K562 (cell line): ENCODE results near the gene RNF126. TPM values are rescaled to one million over a fixed set of nuclear protein-coding genes. Genes with fewer than 3 reads are reported as not detected.

Source experiments
- ATAC-seq: fragments of 200-7000 bp; cut with Tn5 transposase; 3 replicates; pipeline ENCODE4 v1.9.1; 2020; ENCODE audit warnings: moderate library complexity
- BruUV-seq: library from RNA; stranded (reverse); fragments of 400-500 nt; replicated peaks from 2 replicates; lab custom pipeline; 2021; lab: Mats Ljungman, UMichigan
- CTCF ChIA-PET: fragments of 300-600 bp; formaldehyde crosslinking; extraction: SDS; loops from one replicate; lab custom pipeline; 2021; ENCODE audit warnings: low intra/inter-chr PET ratio; lab: Yijun Ruan, JAX
- POLR2A ChIA-PET: fragments of 300-600, 350-650 bp; sonication (Branson Sonifier 250); formaldehyde crosslinking; extraction: SDS; loops from one replicate; lab custom pipeline; 2021; ENCODE audit warnings: antibody characterized with exemption, inconsistent platforms; lab: Yijun Ruan, JAX
- DNase-seq, 4 experiments: peaks; one replicate each; pipeline versions ENCODE4 v3.0.0 to v3.0.0-alpha.2; 2011 to 2018; ENCODE audit warnings: low spot score in 3 of 4, mixed read lengths in 3 of 4; ENCODE audit errors: extremely low read depth in 1 of 4
- FAIRE-seq: peaks from 2 replicates; lab custom pipeline; 2011; peaks lifted over from hg19 to GRCh38; lab: Jason Lieb, UNC
- H2AFZ ChIP-seq: 2 replicates; pipeline ENCODE4 v1.6.0; 2011; ENCODE audit warnings: low read depth, low read length, control low read depth, inconsistent platforms
- H3K27ac ChIP-seq: fragments of 200-600 bp; 3 replicates; pipeline ENCODE4 v1.8.0; 2011; ENCODE audit warnings: low read depth, mild to moderate bottlenecking, control low read depth, inconsistent platforms, low read length, moderate library complexity, mixed read lengths; ENCODE audit errors: extremely low read depth
- H3K27me3 ChIP-seq, 2 experiments: fragments of 300-600 bp in 1 of 2; 2 replicates in 1 of 2; 3 replicates in 1 of 2; pipeline versions ENCODE4 v1.6.0 to v1.8.0; 2011; ENCODE audit warnings: inconsistent platforms in 2 of 2, low read length in 2 of 2, mild to moderate bottlenecking in 1 of 2, mixed read lengths in 1 of 2, moderate library complexity in 1 of 2; ENCODE audit not compliant: control insufficient read depth in 2 of 2, insufficient read depth in 2 of 2
- H3K36me3 ChIP-seq: fragments of 300-600 bp; 3 replicates; pipeline ENCODE4 v1.8.0; 2011; ENCODE audit warnings: mild to moderate bottlenecking, low read length, inconsistent platforms; ENCODE audit not compliant: control insufficient read depth, insufficient read depth
- H3K4me1 ChIP-seq, 2 experiments: fragments of 200-600 bp in 1 of 2; replicated peaks in 1 of 2; 2 replicates in 1 of 2; 3 replicates in 1 of 2; pipeline versions ENCODE4 v1.5.1 to v1.8.0; 2011; ENCODE audit warnings: inconsistent platforms in 2 of 2, low read length in 2 of 2, mild to moderate bottlenecking in 1 of 2, mixed read lengths in 1 of 2, moderate library complexity in 1 of 2; ENCODE audit not compliant: control insufficient read depth in 2 of 2, insufficient read depth in 2 of 2
- H3K4me2 ChIP-seq: 2 replicates; pipeline ENCODE4 v1.6.1; 2011; ENCODE audit warnings: low read length, control low read depth, inconsistent platforms, mixed read lengths; ENCODE audit not compliant: insufficient read depth
- H3K4me3 ChIP-seq: fragments of 200-600 bp; sonication (generic), shearing (Covaris generic); 2 replicates; pipeline ENCODE4 v1.5.1; 2016; ENCODE audit warnings: control low read depth, inconsistent platforms
- H3K79me2 ChIP-seq: fragments of 200-600 bp; 3 replicates; pipeline ENCODE4 v1.8.0; 2011; ENCODE audit warnings: low read length, inconsistent platforms; ENCODE audit not compliant: control insufficient read depth, insufficient read depth
- H3K9ac ChIP-seq, 2 experiments: 2 replicates each; pipeline versions ENCODE4 v1.6.0 to v1.6.1; 2011; ENCODE audit warnings: low read depth in 2 of 2, low read length in 2 of 2, control low read depth in 1 of 2, inconsistent platforms in 1 of 2, mild to moderate bottlenecking in 1 of 2, mixed read lengths in 1 of 2; ENCODE audit not compliant: insufficient read depth in 1 of 2
- H3K9me1 ChIP-seq: one replicate; pipeline ENCODE4 v1.6.0; 2011; ENCODE audit warnings: inconsistent platforms, mild to moderate bottlenecking, low read length, moderate library complexity; ENCODE audit not compliant: control insufficient read depth, insufficient read depth
- H3K9me3 ChIP-seq: replicated peaks from 2 replicates; pipeline ENCODE4 v1.5.1; 2011; ENCODE audit warnings: low read depth, low read length, inconsistent platforms; ENCODE audit not compliant: control insufficient read depth, insufficient read depth
- H4K20me1 ChIP-seq: replicated peaks from 2 replicates; pipeline ENCODE4 v1.6.1; 2011; ENCODE audit warnings: low read length, inconsistent platforms, mixed read lengths; ENCODE audit not compliant: control insufficient read depth, insufficient read depth
- CBFA2T3 ChIP-seq: fragments of 450-650 bp; IDR thresholded peaks from 2 replicates; pipeline ENCODE4 v1.6.1; 2017
- CBX8 ChIP-seq: fragments of 200-600 bp; sonication (generic); IDR thresholded peaks from 2 replicates; pipeline ENCODE4 v1.6.1; 2012; ENCODE audit warnings: borderline replicate concordance, mixed run types, low read depth, mild to moderate bottlenecking, moderate library complexity, mixed read lengths, low read length, control low read depth, inconsistent platforms; ENCODE audit not compliant: poor library complexity, severe bottlenecking; ENCODE audit errors: extremely low read depth
- EGR1 ChIP-seq: fragments of 450-650 bp; conservative IDR thresholded peaks from 2 replicates; pipeline ENCODE4 v1.6.1; 2017; ENCODE audit warnings: mild to moderate bottlenecking
- HIVEP1 ChIP-seq: fragments of 250-450 bp; sonication (Bioruptor Pico); IDR thresholded peaks from 2 replicates; pipeline ENCODE4 v1.4.0; 2020; ENCODE audit warnings: mild to moderate bottlenecking
- NFIC ChIP-seq: fragments of 450-650 bp; IDR thresholded peaks from 2 replicates; pipeline ENCODE4 v1.6.1; 2017; ENCODE audit warnings: mild to moderate bottlenecking, inconsistent platforms
- PML ChIP-seq: IDR thresholded peaks from 2 replicates; pipeline ENCODE4 v1.6.1; 2012; ENCODE audit warnings: low read length, inconsistent platforms
- POLR2G ChIP-seq: fragments of 200-400 bp; formaldehyde crosslinking; IDR thresholded peaks from 2 replicates; pipeline ENCODE4 v1.6.1; 2017; ENCODE audit warnings: low read depth, mild to moderate bottlenecking, antibody characterized with exemption, low read length, moderate library complexity
- XRCC5 ChIP-seq: fragments of 200-400 bp; formaldehyde crosslinking; IDR thresholded peaks from 2 replicates; pipeline ENCODE4 v1.6.1; 2017; ENCODE audit warnings: low read depth, mild to moderate bottlenecking, low read length
- ZBED1 ChIP-seq: IDR thresholded peaks from 2 replicates; pipeline ENCODE4 v1.6.1; 2014
- ZBTB33 ChIP-seq: sonication (generic); formaldehyde crosslinking; IDR thresholded peaks from 2 replicates; pipeline ENCODE4 v1.8.1; 2023; ENCODE audit warnings: mild to moderate bottlenecking, missing genetic modification reagents
- ZNF347 ChIP-seq: fragments of 450-650 bp; formaldehyde crosslinking; IDR thresholded peaks from 2 replicates; pipeline ENCODE4 v1.4.0; 2020; ENCODE audit warnings: low read depth, mild to moderate bottlenecking, moderate library complexity
- WGBS: fragments of 100-300 bp; shearing (Covaris generic); methylation state at CpG from one replicate; pipeline ENCODE4 v1.1.6; 2016; ENCODE audit warnings: low coverage, mixed read lengths; ENCODE audit not compliant: insufficient coverage; ENCODE audit errors: missing lambda C conversion rate; 5-methylcytosine and 5-hydroxymethylcytosine counted together
- in situ Hi-C: fragments of 300-500 bp; cut with MboI; formaldehyde crosslinking; loops from 4 replicates; pipeline ENCODE4 v1.15.0; 2018; ENCODE audit warnings: inconsistent platforms, mixed read lengths
- intact Hi-C: fragments of 100-400 bp; cut with micrococcal nuclease; formaldehyde crosslinking; loops from 2 replicates; pipeline ENCODE4 v1.14.2; 2022
- polyA plus RNA-seq, 8 experiments: library from polyadenylated mRNA; depleted of rRNA in 4 of 8; stranded (reverse) in 5 of 8; unstranded in 3 of 8; fragments of >200 nt; fragmentation: Nextera tagmentation in 2 of 8; fragmentation: Illumina TruSeq in 1 of 8; extraction: Ambion mirVana in 2 of 8; extraction: Trizol in 1 of 8; gene quantifications; 2 replicates each; pipeline versions ENCODE4 v1.2.1 to v1.2.3, GENCODE V29; 2011 to 2014; ENCODE audit warnings: inconsistent platforms in 1 of 8, missing spikeins in 1 of 8
- total RNA-seq, 7 experiments: library from RNA; depleted of rRNA in 6 of 7; stranded (reverse); fragments of >200 nt in 6 of 7; fragmentation: Illumina TruSeq in 2 of 7; extraction: Trizol in 2 of 7; gene quantifications; 2 replicates each; pipeline versions ENCODE4 v1.2.1 to v1.2.3, GENCODE V29; 2011 to 2021; ENCODE audit warnings: low replicate concordance in 1 of 7
- TF ChIP-seq, protein P1 (sequence below): fragments of 450-650 bp; IDR thresholded peaks from 2 replicates; pipeline ENCODE4 v1.6.1; 2017; ENCODE audit warnings: antibody characterized with exemption, mild to moderate bottlenecking

The RNF126 gene
- total and polyA plus RNA-seq, 9 of the 15 experiments (the other 6 are each of a cell fraction or from before 2014, with no cell fraction given), result 0.27 to 101 (median 12.3) TPM

DNA sequence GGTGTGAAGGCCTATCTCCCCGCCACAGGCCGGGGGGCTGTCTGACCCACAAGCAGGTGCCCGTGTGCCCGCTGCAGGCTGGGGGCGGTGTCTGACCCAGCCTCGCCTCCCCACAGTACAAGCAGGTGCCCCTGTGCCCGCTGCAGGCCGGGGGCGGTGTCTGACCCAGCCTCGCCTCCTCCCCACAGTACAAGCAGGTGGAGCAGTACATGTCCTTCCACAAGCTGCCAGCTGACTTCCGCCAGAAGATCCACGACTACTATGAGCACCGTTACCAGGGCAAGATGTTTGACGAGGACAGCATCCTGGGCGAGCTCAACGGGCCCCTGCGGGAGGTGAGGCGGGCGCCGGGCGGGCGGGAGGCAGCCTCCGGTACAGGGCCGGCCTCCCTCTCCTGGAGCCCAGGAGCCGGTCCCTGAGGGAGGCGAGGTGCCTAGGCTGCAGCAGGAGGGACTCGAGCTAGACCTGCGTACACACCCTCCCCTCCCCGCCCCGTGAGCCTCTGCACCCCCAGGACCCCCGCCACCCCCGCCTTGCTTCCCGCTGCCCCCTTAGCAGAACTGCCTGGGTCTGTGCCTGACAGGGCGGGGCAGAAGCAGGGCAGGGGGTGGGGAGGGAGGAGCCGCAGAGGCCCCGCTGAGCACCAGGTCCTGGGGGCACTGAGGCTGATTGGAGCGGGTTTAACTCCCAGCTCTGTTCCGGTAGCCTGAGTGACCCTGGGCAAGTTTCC, 52.8 kb downstream of the RNF126 start (continued):
- TF ChIP-seq, protein P1, sequence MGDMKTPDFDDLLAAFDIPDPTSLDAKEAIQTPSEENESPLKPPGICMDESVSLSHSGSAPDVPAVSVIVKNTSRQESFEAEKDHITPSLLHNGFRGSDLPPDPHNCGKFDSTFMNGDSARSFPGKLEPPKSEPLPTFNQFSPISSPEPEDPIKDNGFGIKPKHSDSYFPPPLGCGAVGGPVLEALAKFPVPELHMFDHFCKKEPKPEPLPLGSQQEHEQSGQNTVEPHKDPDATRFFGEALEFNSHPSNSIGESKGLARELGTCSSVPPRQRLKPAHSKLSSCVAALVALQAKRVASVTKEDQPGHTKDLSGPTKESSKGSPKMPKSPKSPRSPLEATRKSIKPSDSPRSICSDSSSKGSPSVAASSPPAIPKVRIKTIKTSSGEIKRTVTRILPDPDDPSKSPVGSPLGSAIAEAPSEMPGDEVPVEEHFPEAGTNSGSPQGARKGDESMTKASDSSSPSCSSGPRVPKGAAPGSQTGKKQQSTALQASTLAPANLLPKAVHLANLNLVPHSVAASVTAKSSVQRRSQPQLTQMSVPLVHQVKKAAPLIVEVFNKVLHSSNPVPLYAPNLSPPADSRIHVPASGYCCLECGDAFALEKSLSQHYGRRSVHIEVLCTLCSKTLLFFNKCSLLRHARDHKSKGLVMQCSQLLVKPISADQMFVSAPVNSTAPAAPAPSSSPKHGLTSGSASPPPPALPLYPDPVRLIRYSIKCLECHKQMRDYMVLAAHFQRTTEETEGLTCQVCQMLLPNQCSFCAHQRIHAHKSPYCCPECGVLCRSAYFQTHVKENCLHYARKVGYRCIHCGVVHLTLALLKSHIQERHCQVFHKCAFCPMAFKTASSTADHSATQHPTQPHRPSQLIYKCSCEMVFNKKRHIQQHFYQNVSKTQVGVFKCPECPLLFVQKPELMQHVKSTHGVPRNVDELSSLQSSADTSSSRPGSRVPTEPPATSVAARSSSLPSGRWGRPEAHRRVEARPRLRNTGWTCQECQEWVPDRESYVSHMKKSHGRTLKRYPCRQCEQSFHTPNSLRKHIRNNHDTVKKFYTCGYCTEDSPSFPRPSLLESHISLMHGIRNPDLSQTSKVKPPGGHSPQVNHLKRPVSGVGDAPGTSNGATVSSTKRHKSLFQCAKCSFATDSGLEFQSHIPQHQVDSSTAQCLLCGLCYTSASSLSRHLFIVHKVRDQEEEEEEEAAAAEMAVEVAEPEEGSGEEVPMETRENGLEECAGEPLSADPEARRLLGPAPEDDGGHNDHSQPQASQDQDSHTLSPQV, result no peak
- TF ChIP-seq HIVEP1 (CRISPR knock-in tag), result no peak
- 0 out of 2 replicates have a peak, but pooled peaks have one; percentile 7 for TF ChIP-seq EGR1
- 0 out of 2 replicates have a peak, but pooled peaks have one; percentile 61 for TF ChIP-seq XRCC5
- TF ChIP-seq CBFA2T3, result peak; percentile 20; the same call in 1 of the 2 replicates
- no peak for TF ChIP-seq ZBED1

GRCh38 chr19:609004-609346, 54.0 kb downstream of the RNF126 start:
- Histone ChIP-seq H3K4me1 (peaks cover 17 to 66% of the 10 kb centered on the region in 2 experiments), H3K9ac (no peak overlapping the region), H3K9me1 (no peaks in the 10 kb centered on the region), H2AFZ (no peak overlapping the region), H3K27ac (no peak overlapping the region), H4K20me1 (no peaks in the 10 kb centered on the region), H3K9me3 (no peaks in the 10 kb centered on the region; the same call in 1 of the 2 replicates), H3K4me2 (no peak overlapping the region), H3K27me3 (no peaks in the 10 kb centered on the region), H3K79me2 (no peaks in the 10 kb centered on the region), H3K4me3 (no peak overlapping the region), H3K36me3 (peaks cover 12% of the 10 kb centered on the region; the same call in 2 of the 3 replicates)
- DNase-seq (no peak), FAIRE-seq (no peak), ATAC-seq (no peak)
- ChIA-PET CTCF (no interaction called here), POLR2A (interaction anchor here (0.7 kb wide), 1 partner anchor 35 kb away, joined by 3 read pairs; no protein-coding TSS in a partner anchor)
- WGBS, result 85% methylated on average over 9 of the region's 22 CpGs
- in situ Hi-C loops (no loop called here), intact Hi-C loops (no loop called here)
- TF ChIP-seq CBX8 (no peak), POLR2G (0 out of 2 replicates have a peak, but pooled peaks have one; percentile 20), ZNF347 (CRISPR knock-in tag) (no peak), ZBTB33 (CRISPR knock-in tag) (peak; percentile 31; the same call in 1 of the 2 replicates), PML (no peak), NFIC (peak; percentile 71)
- no TSS peak for BruUV-seq
